Prostate gland (tissue), 2 donors: Measurements from ENCODE around the gene GPN1. TPM values are rescaled to one million over a fixed set of nuclear protein-coding genes. Genes with fewer than 3 reads are reported as not detected.
"Not testable (repeated sequence)": the region's sequence is repeated elsewhere in the genome, so short reads cannot be mapped to it uniquely, and the experiment has no call there.

Experiments
- DNase-seq: peaks from one replicate; pipeline ENCODE4 v3.0.0-alpha.2; 2019; ENCODE audit warnings: low spot score
- H3K27ac ChIP-seq, 2 donors: fragments of 200-600 bp; sonication (generic); 2 replicates each; pipeline ENCODE4 v1.5.1; 2017 to 2019
- H3K27me3 ChIP-seq: fragments of 200-600 bp; sonication (generic); replicated peaks from 2 replicates; pipeline ENCODE4 v1.5.1; 2019; ENCODE audit not compliant: insufficient read depth
- H3K36me3 ChIP-seq, 2 donors: fragments of 200-600 bp; sonication (generic); 1 replicate in 1 of 2; 2 replicates in 1 of 2; pipeline versions ENCODE4 v1.5.1 to v1.8.1; 2017 to 2019
- H3K4me1 ChIP-seq: fragments of 200-600 bp; sonication (generic); replicated peaks from 2 replicates; pipeline ENCODE4 v1.5.1; 2019
- H3K4me3 ChIP-seq, 2 donors: fragments of 200-600 bp; sonication (generic); 2 replicates each; pipeline ENCODE4 v1.5.1; 2017 to 2019
- H3K9me3 ChIP-seq: fragments of 200-600 bp; sonication (generic); 2 replicates; pipeline ENCODE4 v1.5.1; 2017
- POLR2A ChIP-seq: fragments of 450-650 bp; IDR thresholded peaks from one replicate; pipeline ENCODE4 v1.6.1; 2016; ENCODE audit warnings: antibody characterized with exemption, mild to moderate bottlenecking
- POLR2AphosphoS5 ChIP-seq: sonication (generic); formaldehyde crosslinking; IDR thresholded peaks from one replicate; pipeline ENCODE4 v1.6.1; 2017; ENCODE audit warnings: antibody characterized with exemption
- WGBS: methylation state at CpG from one replicate; pipeline ENCODE4 v1.1.5; 2018; 5-methylcytosine and 5-hydroxymethylcytosine counted together
- intact Hi-C: fragments of 100-400 bp; cut with DNase I; formaldehyde crosslinking; loops from one replicate; pipeline ENCODE4 v1.14.2; 2022
- total RNA-seq, 2 donors: library from RNA; depleted of rRNA; stranded (reverse); fragments of >200 nt; gene quantifications; one replicate each; pipeline ENCODE4 v1.1.0, GENCODE V29; 2016
- TF ChIP-seq, protein P1 (sequence below), 4 experiments: fragments of 200-600 bp in 2 of 4; fragments of 450-650 bp in 2 of 4; sonication (generic) in 2 of 4; IDR thresholded peaks; 1 replicate in 3 of 4; 2 replicates in 1 of 4; pipeline ENCODE4 v1.5.1; 2016 to 2019; ENCODE audit warnings: antibody characterized with exemption in 4 of 4, mild to moderate bottlenecking in 2 of 4, moderate library complexity in 2 of 4

GPN1 gene
- total RNA-seq, 2 donors from 2014 or later = 27.7 to 34.5 TPM

DNA sequence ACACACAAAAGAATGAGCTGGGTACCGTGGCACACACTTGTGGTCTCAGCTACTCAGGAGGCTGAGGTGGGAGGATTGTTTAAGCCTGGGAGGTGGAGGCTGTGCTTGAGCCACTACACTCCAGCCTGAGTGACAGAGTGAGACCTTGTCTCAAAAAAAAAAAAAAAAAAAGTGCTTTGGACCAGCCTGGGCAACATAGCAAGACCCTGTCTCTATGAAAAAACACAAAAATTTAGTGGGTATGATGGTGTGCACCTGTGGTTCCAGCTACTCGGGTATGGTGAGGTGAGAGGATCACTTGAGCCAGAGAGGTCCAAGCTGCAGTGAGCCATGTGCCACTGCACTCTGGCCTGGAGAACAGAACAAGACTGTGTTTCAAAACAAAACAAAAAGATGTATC, 35.6 kb upstream of the GPN1 start:
- Histone ChIP-seq H3K4me3 (no peak overlapping the region), H3K27ac (no peak overlapping the region), H3K4me1 (no peaks in the 10 kb centered on the region), H3K36me3 (no peaks in the 10 kb centered on the region), H3K9me3 (no peaks in the 10 kb centered on the region), H3K27me3 (no peaks in the 10 kb centered on the region)
- WGBS = 100% methylated on average over 2 of the region's 2 CpGs
- intact Hi-C loops = no loop called here
- no peak for DNase-seq
- TF ChIP-seq POLR2AphosphoS5 (no peak), POLR2A (no peak)
- TF ChIP-seq, protein P1, sequence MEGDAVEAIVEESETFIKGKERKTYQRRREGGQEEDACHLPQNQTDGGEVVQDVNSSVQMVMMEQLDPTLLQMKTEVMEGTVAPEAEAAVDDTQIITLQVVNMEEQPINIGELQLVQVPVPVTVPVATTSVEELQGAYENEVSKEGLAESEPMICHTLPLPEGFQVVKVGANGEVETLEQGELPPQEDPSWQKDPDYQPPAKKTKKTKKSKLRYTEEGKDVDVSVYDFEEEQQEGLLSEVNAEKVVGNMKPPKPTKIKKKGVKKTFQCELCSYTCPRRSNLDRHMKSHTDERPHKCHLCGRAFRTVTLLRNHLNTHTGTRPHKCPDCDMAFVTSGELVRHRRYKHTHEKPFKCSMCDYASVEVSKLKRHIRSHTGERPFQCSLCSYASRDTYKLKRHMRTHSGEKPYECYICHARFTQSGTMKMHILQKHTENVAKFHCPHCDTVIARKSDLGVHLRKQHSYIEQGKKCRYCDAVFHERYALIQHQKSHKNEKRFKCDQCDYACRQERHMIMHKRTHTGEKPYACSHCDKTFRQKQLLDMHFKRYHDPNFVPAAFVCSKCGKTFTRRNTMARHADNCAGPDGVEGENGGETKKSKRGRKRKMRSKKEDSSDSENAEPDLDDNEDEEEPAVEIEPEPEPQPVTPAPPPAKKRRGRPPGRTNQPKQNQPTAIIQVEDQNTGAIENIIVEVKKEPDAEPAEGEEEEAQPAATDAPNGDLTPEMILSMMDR (IDR thresholded peaks at IDR 0.05) = no peak

DNA sequence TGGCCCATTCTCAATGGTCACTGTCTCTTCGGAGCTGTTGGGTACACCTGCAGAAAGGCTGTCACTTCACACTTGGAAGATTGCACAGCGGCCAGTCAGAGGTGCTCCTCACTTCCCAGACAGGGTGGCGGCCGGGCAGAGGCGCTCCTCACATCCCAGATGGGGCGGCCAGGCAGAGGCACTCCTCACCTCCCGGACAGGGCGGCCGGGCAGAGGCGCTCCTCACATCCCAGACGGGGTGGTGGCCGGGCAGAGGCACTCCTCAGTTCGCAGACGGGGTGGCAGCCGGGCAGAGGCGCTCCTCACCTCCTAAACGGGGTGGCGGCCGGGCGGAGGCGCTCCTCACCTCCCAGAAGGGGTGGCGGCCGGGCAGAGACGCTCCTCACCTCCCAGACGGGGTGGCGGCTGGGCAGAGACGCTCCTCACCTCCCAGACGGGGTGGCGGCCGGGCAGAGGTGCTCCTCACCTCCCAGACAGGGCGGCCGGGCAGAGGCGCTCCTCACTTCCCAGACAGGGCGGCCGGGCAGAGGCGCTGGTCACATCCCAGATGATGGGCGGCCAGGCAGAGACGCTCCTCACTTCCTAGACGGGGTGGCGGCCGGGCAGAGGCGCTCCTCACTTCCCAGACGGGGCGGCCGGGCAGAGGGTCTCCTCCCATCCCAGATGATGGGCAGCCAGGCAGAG, 34.7 kb upstream of the GPN1 start:
- H3K27ac ChIP-seq, H3K4me1 ChIP-seq, H3K9me3 ChIP-seq, DNase-seq, H3K36me3 ChIP-seq, H3K4me3 ChIP-seq, H3K27me3 ChIP-seq, intact Hi-C loops: not testable (repeated sequence)
- WGBS = 95% methylated on average over 39 of the region's 45 CpGs

DNA sequence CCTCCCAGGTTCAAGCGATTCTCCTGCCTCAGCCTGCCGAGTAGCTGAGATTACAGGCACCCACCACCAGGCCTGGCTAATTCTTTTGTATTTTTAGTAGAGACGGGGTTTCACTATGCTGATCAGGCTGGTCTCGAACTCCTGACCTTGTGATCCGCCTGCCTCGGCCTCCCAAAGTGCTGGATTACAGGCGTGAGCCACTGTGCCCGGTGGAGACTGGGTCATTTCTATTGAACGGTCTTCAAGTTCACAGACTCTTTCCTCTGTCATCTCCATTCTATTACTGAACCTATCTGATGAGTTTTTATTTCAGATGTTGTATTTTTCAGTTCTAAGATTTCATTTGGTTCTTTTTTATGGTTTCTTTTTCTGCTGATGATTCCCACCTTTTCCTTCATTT, 33.4 kb upstream of the GPN1 start:
- H3K27ac ChIP-seq, H3K4me1 ChIP-seq, DNase-seq, H3K4me3 ChIP-seq, H3K27me3 ChIP-seq, intact Hi-C loops, H3K9me3 ChIP-seq, H3K36me3 ChIP-seq: not testable (repeated sequence)
- WGBS = 99% methylated on average over 9 of the region's 9 CpGs

DNA sequence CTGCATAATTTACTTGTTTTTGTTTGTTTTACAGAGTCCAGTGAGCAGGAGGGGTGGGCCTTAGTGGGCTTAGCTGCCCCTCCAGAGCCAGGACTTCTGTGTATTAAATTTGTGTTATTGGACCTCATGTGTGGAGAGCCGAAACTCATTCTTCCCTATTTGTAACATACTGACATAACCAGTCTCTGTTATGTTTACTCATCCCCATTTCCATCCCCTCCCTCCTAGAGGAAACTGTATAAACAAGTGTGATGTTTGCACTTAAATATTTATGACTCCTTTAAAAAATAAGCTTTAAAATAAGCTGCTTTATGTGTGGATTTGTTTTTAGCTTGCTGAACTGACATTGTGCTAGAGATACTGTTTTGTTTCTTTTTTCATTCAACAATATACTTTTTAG, 32.2 kb upstream of the GPN1 start:
- Histone ChIP-seq H3K9me3 (no peaks in the 10 kb centered on the region), H3K36me3 (no peaks in the 10 kb centered on the region), H3K4me3 (no peak overlapping the region), H3K4me1 (no peaks in the 10 kb centered on the region), H3K27ac (no peak overlapping the region), H3K27me3 (no peaks in the 10 kb centered on the region)
- WGBS = 56% methylated on average over 1 of the region's 1 CpG
- TF ChIP-seq POLR2AphosphoS5 = peak; percentile 50
- TF ChIP-seq, protein P1 (IDR thresholded peaks at IDR 0.05) = no peak
- DNase-seq = no peak
- intact Hi-C loops = no loop called here

DNA sequence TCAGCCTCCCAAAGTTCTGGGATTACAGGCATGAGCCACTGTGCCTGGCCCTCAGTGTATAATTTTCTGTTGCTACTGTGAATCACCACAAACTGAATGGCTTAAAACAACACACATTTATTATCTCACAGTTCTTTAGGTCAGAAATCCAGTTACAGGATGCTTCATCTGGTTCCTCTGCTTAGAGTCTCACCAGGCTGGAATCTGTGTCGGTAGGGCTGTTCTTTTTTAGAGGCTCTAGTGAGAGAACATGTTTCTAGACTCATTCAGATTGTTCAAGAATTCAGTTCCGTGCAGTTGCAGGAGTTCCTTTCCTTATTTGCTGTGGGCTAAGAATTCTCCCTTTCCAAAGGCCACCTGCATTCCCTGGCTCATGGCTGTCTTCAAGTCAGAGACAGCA, 22.2 kb upstream of the GPN1 start:
- H3K4me1 ChIP-seq = no peaks in the 10 kb centered on the region
- intact Hi-C loops = no loop called here
- TF ChIP-seq POLR2AphosphoS5 = no peak
- TF ChIP-seq, protein P1 (IDR thresholded peaks at IDR 0.05) = no peak
- no peak for TF ChIP-seq POLR2A
- no peaks in the 10 kb centered on the region for H3K9me3 ChIP-seq
- no peaks in the 10 kb centered on the region for H3K27me3 ChIP-seq
- H3K4me3 ChIP-seq = no peak overlapping the region
- no peaks in the 10 kb centered on the region for H3K36me3 ChIP-seq
- DNase-seq = no peak
- no peak overlapping the region for H3K27ac ChIP-seq
- 98% methylated on average over 2 of the region's 2 CpGs for whole genome bisulfite sequencing

DNA sequence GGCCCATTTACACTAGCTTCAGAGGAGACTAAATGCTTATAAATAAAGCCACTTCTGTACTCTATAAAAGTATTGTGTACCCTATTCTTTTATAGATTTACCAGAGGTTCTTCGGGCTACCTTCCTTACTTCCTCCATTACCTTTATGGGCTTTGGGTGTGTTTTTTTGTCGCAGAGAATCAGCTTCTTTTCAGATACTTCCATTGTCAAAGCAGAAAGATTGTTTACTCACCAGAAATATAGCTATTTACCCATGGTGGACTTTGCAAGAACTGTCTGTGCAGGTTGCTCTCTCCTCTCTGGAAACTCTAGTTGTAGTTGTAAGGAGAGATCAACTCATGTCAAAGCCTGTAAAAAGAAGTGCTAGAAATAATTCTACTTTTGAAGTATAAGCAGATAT, 14.9 kb upstream of the GPN1 start:
- no peak overlapping the region for H3K4me3 ChIP-seq
- no peaks in the 10 kb centered on the region for H3K4me1 ChIP-seq
- WGBS = 39% methylated on average over 2 of the region's 2 CpGs
- H3K27ac ChIP-seq = no peak overlapping the region
- no peaks in the 10 kb centered on the region for H3K36me3 ChIP-seq
- H3K27me3 ChIP-seq = no peaks in the 10 kb centered on the region
- DNase-seq = peak; percentile 11
- intact Hi-C loops = no loop called here
- TF ChIP-seq POLR2A = no peak
- peak; percentile 83 for TF ChIP-seq POLR2AphosphoS5
- TF ChIP-seq, protein P1 (IDR thresholded peaks at IDR 0.05) = no peak
- no peaks in the 10 kb centered on the region for H3K9me3 ChIP-seq
